HL-60 (cell line): Measurements from ENCODE around the gene MRPL17.

ENCODE experiments used
- DNase-seq, 2 experiments: peaks; one replicate each; pipeline ENCODE4 v3.0.0-alpha.2; 2010 to 2020; ENCODE audit warnings: low read depth in 1 of 2, low spot score in 1 of 2
- H3K27ac ChIP-seq: fragments of 250-450 bp; sonication (Bioruptor Pico); replicated peaks from 2 replicates; pipeline ENCODE4 v1.5.1; 2020; ENCODE audit warnings: mild to moderate bottlenecking, moderate library complexity
- H3K27me3 ChIP-seq: fragments of 250-450 bp; sonication (Bioruptor Pico); 2 replicates; pipeline ENCODE4 v1.5.1; 2021; ENCODE audit warnings: mild to moderate bottlenecking, moderate library complexity; ENCODE audit not compliant: insufficient read depth, poor library complexity, severe bottlenecking
- H3K4me3 ChIP-seq: replicated peaks from 2 replicates; pipeline ENCODE4 v1.5.1; 2011; ENCODE audit warnings: mild to moderate bottlenecking, control low read depth, low read length; ENCODE audit not compliant: insufficient read depth
- GABPA ChIP-seq: IDR thresholded peaks from 2 replicates; pipeline ENCODE4 v1.6.1; 2012; ENCODE audit warnings: low read depth
- POLR2AphosphoS5 ChIP-seq: IDR thresholded peaks from 2 replicates; pipeline ENCODE4 v1.6.1; 2012; ENCODE audit warnings: low read depth
- SPI1 ChIP-seq: IDR thresholded peaks from 2 replicates; pipeline ENCODE4 v1.6.1; 2012; ENCODE audit warnings: low read depth, mild to moderate bottlenecking, borderline replicate concordance
- TF ChIP-seq, protein P1 (sequence below): IDR thresholded peaks from 2 replicates; pipeline ENCODE4 v1.6.1; 2012; ENCODE audit warnings: low read depth; ENCODE audit not compliant: insufficient replicate concordance
- TF ChIP-seq, protein P2 (sequence below): IDR thresholded peaks from one replicate; pipeline ENCODE4 v1.5.1; 2011; ENCODE audit warnings: low read length, control low read depth, inconsistent platforms; ENCODE audit not compliant: insufficient read depth

The MRPL17 gene

DNA sequence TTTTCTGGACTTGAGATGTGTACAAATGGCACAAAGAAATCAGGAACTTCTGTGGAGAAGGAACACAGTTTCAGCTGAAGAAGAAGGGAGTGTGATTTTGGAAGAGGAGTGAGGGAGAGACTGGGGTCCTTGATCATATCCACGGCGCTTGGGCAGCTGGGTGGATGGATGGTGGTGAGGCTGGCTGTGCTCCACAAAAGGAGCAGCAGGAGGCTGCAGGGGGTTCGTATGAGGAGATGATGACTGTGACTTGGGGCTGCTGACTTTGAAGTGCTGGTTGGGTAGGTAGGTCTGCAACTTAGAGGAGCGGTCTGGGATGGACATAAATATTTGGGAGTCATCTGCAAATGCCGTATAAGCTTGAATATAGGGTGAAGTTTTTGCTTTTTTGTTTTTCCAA, 26.2 kb downstream of the MRPL17 start:
- TF ChIP-seq SPI1, result no peak
- no peak for TF ChIP-seq POLR2AphosphoS5
- TF ChIP-seq, protein P1, sequence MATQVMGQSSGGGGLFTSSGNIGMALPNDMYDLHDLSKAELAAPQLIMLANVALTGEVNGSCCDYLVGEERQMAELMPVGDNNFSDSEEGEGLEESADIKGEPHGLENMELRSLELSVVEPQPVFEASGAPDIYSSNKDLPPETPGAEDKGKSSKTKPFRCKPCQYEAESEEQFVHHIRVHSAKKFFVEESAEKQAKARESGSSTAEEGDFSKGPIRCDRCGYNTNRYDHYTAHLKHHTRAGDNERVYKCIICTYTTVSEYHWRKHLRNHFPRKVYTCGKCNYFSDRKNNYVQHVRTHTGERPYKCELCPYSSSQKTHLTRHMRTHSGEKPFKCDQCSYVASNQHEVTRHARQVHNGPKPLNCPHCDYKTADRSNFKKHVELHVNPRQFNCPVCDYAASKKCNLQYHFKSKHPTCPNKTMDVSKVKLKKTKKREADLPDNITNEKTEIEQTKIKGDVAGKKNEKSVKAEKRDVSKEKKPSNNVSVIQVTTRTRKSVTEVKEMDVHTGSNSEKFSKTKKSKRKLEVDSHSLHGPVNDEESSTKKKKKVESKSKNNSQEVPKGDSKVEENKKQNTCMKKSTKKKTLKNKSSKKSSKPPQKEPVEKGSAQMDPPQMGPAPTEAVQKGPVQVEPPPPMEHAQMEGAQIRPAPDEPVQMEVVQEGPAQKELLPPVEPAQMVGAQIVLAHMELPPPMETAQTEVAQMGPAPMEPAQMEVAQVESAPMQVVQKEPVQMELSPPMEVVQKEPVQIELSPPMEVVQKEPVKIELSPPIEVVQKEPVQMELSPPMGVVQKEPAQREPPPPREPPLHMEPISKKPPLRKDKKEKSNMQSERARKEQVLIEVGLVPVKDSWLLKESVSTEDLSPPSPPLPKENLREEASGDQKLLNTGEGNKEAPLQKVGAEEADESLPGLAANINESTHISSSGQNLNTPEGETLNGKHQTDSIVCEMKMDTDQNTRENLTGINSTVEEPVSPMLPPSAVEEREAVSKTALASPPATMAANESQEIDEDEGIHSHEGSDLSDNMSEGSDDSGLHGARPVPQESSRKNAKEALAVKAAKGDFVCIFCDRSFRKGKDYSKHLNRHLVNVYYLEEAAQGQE, result no peak
- TF ChIP-seq, protein P2, sequence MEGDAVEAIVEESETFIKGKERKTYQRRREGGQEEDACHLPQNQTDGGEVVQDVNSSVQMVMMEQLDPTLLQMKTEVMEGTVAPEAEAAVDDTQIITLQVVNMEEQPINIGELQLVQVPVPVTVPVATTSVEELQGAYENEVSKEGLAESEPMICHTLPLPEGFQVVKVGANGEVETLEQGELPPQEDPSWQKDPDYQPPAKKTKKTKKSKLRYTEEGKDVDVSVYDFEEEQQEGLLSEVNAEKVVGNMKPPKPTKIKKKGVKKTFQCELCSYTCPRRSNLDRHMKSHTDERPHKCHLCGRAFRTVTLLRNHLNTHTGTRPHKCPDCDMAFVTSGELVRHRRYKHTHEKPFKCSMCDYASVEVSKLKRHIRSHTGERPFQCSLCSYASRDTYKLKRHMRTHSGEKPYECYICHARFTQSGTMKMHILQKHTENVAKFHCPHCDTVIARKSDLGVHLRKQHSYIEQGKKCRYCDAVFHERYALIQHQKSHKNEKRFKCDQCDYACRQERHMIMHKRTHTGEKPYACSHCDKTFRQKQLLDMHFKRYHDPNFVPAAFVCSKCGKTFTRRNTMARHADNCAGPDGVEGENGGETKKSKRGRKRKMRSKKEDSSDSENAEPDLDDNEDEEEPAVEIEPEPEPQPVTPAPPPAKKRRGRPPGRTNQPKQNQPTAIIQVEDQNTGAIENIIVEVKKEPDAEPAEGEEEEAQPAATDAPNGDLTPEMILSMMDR, result no peak
- no peak for TF ChIP-seq GABPA
- no peak for DNase-seq
- H3K27me3 ChIP-seq, result peaks cover 13% of the 10 kb centered on the region
- no peak overlapping the region for H3K27ac ChIP-seq
- H3K4me3 ChIP-seq, result no peak overlapping the region

- H3K4me3 ChIP-seq, result no peak overlapping the region
- peaks cover 13% of the 10 kb centered on the region for H3K27me3 ChIP-seq
- H3K27ac ChIP-seq, result no peak overlapping the region
- DNase-seq, result no peak
- TF ChIP-seq SPI1 (no peak), POLR2AphosphoS5 (no peak)
- TF ChIP-seq, protein P1, result no peak
These were observed 26.6 kb downstream of the MRPL17 start for GRCh38 chr11:6656584-6656915.

- DNase-seq, result no peak
- no peak for TF ChIP-seq SPI1
- TF ChIP-seq, protein P1, result no peak
- TF ChIP-seq POLR2AphosphoS5, result no peak
- no peak for TF ChIP-seq GABPA
- TF ChIP-seq, protein P2, result no peak
- Histone ChIP-seq H3K27ac (no peak within 1 kb of the TSS), H3K27me3 (peaks cover 13% of the 10 kb centered on the region), H3K4me3 (no peak within 1 kb of the TSS)
These were observed 27.2 kb downstream of the MRPL17 start, which contains the start of gene DCHS1 for GRCh38 chr11:6655790-6656583. Gene DCHS1, minus strand, starts transcription at chr11:6655809. Its CDS starts 14,196 bp downstream, at chr11:6641613.
